ENCODE data around the gene GAB2. TPM values are rescaled to one million over a fixed set of nuclear protein-coding genes. Genes with fewer than 3 reads are reported as not detected.

GAB2 gene
- total and polyA plus RNA-seq, 9 donors: 30.9 to 64.6 (median 42.9) TPM

- no peaks in the 10 kb centered on the region for H3K4me1 ChIP-seq (ENCODE audit: insufficient read depth)
- 79 to 87% (median 84%) methylated on average over 11 of the region's 11 CpGs for WGBS, 3 donors
- H3K9me3 ChIP-seq: no peaks in the 10 kb centered on the region
- H3K4me3 ChIP-seq: no peak overlapping the region
- H3K27ac ChIP-seq: no peak overlapping the region
- DNase-seq: peak in 1 of 5 donors; percentile 10
- TF ChIP-seq EP300 (IDR thresholded peaks at IDR 0.05) (no peak), POLR2A (IDR thresholded peaks at IDR 0.05) (no peak)
- TF ChIP-seq, protein P1, sequence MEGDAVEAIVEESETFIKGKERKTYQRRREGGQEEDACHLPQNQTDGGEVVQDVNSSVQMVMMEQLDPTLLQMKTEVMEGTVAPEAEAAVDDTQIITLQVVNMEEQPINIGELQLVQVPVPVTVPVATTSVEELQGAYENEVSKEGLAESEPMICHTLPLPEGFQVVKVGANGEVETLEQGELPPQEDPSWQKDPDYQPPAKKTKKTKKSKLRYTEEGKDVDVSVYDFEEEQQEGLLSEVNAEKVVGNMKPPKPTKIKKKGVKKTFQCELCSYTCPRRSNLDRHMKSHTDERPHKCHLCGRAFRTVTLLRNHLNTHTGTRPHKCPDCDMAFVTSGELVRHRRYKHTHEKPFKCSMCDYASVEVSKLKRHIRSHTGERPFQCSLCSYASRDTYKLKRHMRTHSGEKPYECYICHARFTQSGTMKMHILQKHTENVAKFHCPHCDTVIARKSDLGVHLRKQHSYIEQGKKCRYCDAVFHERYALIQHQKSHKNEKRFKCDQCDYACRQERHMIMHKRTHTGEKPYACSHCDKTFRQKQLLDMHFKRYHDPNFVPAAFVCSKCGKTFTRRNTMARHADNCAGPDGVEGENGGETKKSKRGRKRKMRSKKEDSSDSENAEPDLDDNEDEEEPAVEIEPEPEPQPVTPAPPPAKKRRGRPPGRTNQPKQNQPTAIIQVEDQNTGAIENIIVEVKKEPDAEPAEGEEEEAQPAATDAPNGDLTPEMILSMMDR (IDR thresholded peaks at IDR 0.05): no peak
- H3K27me3 ChIP-seq: no peaks in the 10 kb centered on the region
- intact Hi-C loops (cut with DNase I): no loop called here
- no peaks in the 10 kb centered on the region for H3K36me3 ChIP-seq
These were observed 198.7 kb downstream of the GAB2 start for GRCh38 chr11:78218707-78219492.

DNA sequence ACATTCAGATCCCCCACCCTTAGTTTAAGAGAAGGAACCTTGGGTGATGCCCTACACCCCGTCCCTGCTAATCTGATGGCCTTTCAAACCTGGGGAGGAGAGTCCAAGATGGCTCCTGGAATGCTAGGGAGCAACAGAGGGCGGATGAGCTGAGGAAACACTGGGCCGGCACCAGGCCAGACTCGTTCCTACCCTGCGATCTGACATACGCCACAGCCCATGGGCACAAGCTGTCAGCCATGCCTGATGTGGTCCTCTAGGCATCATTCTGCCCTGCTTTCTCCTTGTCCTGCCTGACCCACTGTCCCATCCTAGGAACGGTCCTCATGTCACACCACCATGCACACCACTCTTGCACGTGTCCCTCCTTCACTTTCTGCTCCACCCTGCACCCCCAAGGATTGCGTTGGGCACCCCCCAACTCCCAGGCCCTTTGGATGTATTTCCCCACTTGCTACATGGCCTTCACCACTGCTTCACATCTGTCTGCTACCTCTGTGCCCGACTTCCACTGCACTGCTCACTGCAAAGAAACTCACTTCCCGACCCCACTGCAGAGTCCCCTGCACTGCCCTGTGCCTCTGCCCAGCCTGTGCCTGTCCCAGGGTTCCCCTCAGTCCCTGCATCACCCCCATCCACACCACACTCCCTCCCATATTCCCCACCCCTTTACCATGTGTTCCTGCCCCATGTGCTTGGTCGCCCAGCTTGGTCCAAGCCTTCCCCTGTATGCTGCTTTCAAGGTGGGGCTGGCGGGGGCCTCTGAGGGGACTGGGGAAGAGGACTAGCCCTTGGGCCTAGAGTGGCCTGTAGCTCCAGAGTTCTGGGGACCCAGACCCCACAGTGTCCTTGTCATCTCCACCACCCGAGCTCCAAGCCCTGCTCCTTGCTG, 199.7 kb downstream of the GAB2 start:
- peak in 1 of 5 donors; percentile 14 for DNase-seq
- Histone ChIP-seq H3K36me3 (no peaks in the 10 kb centered on the region), H3K9me3 (no peaks in the 10 kb centered on the region), H3K4me3 (no peak overlapping the region), H3K4me1 (ENCODE audit: insufficient read depth) (no peaks in the 10 kb centered on the region), H3K27me3 (no peaks in the 10 kb centered on the region), H3K27ac (no peak overlapping the region)
- TF ChIP-seq POLR2A (IDR thresholded peaks at IDR 0.05): no peak
- no peak for TF ChIP-seq EP300 (IDR thresholded peaks at IDR 0.05)
- TF ChIP-seq, protein P1 (IDR thresholded peaks at IDR 0.05): no peak
- intact Hi-C loops (cut with DNase I): no loop called here
- WGBS, 3 donors: 93 to 95% (median 94%) methylated on average over 14 of the region's 14 CpGs

DNA sequence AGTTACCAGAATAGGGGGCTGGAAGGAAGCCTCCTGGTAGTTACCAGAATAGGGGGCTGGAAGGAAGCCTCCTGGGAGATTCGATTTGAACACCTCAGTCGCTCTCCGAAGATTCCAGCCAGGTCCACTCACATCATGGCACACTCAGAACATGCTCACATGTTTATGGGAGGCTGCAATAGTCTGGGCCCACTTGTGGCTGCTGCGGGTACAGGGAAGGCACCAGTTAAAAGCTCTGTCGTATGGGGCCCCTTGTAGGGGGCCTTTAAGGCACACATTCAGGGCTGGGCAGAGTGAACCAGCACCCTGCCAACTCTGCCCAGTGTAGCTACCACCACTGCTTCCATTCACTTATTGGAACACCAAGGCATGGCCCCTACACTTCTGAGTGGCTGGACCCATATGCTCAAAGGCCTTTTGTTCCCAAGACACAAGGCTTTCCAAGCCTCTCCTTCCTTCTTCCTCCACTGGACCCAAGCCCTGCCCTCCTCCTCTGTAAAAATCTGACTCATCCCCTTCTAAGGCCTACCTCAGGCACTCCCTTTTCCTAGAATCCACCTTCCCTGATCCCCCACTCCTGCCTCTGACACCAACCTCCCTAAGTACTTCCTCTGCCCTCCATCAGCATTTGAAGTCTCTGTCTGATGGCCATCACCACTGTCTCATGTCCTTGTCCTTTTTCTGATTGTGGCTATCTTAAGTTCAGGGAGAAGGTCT, 200.9 kb downstream of the GAB2 start:
- TF ChIP-seq, protein P1 (IDR thresholded peaks at IDR 0.05): no peak
- TF ChIP-seq EP300 (IDR thresholded peaks at IDR 0.05) (no peak), POLR2A (IDR thresholded peaks at IDR 0.05) (no peak)
- H3K27ac ChIP-seq: no peak overlapping the region
- H3K4me1 ChIP-seq (ENCODE audit: insufficient read depth): no peaks in the 10 kb centered on the region
- WGBS, 3 donors: 88 to 92% (median 91%) methylated on average over 5 of the region's 5 CpGs
- DNase-seq: peak in 1 of 5 donors; percentile 11
- no peaks in the 10 kb centered on the region for H3K27me3 ChIP-seq
- H3K9me3 ChIP-seq: no peaks in the 10 kb centered on the region
- intact Hi-C loops (cut with DNase I): no loop called here
- H3K4me3 ChIP-seq: no peak overlapping the region
- H3K36me3 ChIP-seq: no peaks in the 10 kb centered on the region

GRCh38 chr11:78216021-78216420, 201.6 kb downstream of the GAB2 start:
- TF ChIP-seq POLR2A (IDR thresholded peaks at IDR 0.05) (no peak), EP300 (IDR thresholded peaks at IDR 0.05) (no peak)
- TF ChIP-seq, protein P1 (IDR thresholded peaks at IDR 0.05): no peak
- H3K27me3 ChIP-seq: no peaks in the 10 kb centered on the region
- intact Hi-C loops (cut with DNase I): no loop called here
- no peaks in the 10 kb centered on the region for H3K36me3 ChIP-seq
- no peak overlapping the region for H3K4me3 ChIP-seq
- H3K9me3 ChIP-seq: no peaks in the 10 kb centered on the region
- 75 to 87% (median 82%) methylated on average over 3 of the region's 3 CpGs for WGBS, 3 donors
- DNase-seq: no peak
- H3K27ac ChIP-seq: no peak overlapping the region
- H3K4me1 ChIP-seq (ENCODE audit: insufficient read depth): no peaks in the 10 kb centered on the region
